Left ventricle myocardium inferior (tissue), 1 donor: Measurements from ENCODE around the gene GIMAP2. TPM values are rescaled to one million over a fixed set of nuclear protein-coding genes. Genes with fewer than 3 reads are reported as not detected.
"Not testable (repeated sequence)": the region's sequence is repeated elsewhere in the genome, so short reads cannot be mapped to it uniquely, and the experiment has no call there.

ENCODE experiments used
- DNase-seq: peaks from one replicate; pipeline ENCODE4 v3.0.0-alpha.2; 2020
- H3K27ac ChIP-seq: fragments of 200-600 bp; replicated peaks from 2 replicates; pipeline ENCODE4 v1.8.0; 2021
- H3K27me3 ChIP-seq: fragments of 200-600 bp; 2 replicates; pipeline ENCODE4 v1.8.0; 2021; ENCODE audit warnings: low read depth
- H3K36me3 ChIP-seq: fragments of 200-600 bp; 2 replicates; pipeline ENCODE4 v1.8.0; 2021
- H3K4me1 ChIP-seq: fragments of 200-600 bp; 2 replicates; pipeline ENCODE4 v1.8.0; 2021
- H3K4me3 ChIP-seq: fragments of 200-600 bp; 2 replicates; pipeline ENCODE4 v1.8.0; 2021; ENCODE audit warnings: mild to moderate bottlenecking, moderate library complexity
- H3K9me3 ChIP-seq: fragments of 200-600 bp; replicated peaks from 2 replicates; pipeline ENCODE4 v1.8.0; 2021
- intact Hi-C: fragments of 100-400 bp; cut with micrococcal nuclease; formaldehyde crosslinking; loops from one replicate; pipeline ENCODE4 v1.11.0; 2022
- total RNA-seq: library from RNA; stranded (reverse); fragmentation: NEBNext Ultra II Directional; extraction: Animal tissue kit (Norgen Biotek cat#: 25700); gene quantifications from one replicate; pipeline ENCODE4 v1.2.1, GENCODE V29; 2021
- TF ChIP-seq, protein P1 (sequence below): fragments of 200-600 bp; IDR thresholded peaks from 2 replicates; pipeline ENCODE4 v1.8.0; 2021; ENCODE audit warnings: antibody characterized with exemption, mild to moderate bottlenecking, borderline replicate concordance
- donor health status: DM: no; HTN: yes; CAD: no; lungs with severe emphysema.

The GIMAP2 gene
- total RNA-seq, 1 donor from 2014 or later = 5.0 TPM

DNA sequence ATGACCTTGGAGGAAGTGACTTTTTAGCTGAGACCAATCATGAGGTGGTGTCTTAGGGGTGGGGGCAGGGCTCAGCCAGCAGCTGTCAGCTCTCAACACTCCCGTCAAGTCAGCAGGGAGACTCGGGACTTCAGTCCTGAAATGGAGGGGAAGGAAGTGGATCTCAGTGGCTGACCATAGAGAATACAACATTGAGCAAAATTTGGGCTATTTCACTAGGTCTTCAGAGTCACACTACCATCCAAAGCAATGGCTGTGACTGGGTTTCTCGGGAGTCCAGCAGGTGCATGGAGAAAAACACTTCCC lies 36.5 kb upstream of the GIMAP2 start:
- Histone ChIP-seq H3K27me3 (no peaks in the 10 kb centered on the region), H3K4me1 (peaks cover 11% of the 10 kb centered on the region), H3K36me3 (no peaks in the 10 kb centered on the region), H3K4me3 (no peak overlapping the region), H3K9me3 (no peaks in the 10 kb centered on the region), H3K27ac (no peak overlapping the region)
- intact Hi-C loops = no loop called here
- TF ChIP-seq, protein P1, sequence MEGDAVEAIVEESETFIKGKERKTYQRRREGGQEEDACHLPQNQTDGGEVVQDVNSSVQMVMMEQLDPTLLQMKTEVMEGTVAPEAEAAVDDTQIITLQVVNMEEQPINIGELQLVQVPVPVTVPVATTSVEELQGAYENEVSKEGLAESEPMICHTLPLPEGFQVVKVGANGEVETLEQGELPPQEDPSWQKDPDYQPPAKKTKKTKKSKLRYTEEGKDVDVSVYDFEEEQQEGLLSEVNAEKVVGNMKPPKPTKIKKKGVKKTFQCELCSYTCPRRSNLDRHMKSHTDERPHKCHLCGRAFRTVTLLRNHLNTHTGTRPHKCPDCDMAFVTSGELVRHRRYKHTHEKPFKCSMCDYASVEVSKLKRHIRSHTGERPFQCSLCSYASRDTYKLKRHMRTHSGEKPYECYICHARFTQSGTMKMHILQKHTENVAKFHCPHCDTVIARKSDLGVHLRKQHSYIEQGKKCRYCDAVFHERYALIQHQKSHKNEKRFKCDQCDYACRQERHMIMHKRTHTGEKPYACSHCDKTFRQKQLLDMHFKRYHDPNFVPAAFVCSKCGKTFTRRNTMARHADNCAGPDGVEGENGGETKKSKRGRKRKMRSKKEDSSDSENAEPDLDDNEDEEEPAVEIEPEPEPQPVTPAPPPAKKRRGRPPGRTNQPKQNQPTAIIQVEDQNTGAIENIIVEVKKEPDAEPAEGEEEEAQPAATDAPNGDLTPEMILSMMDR = no peak
- no peak for DNase-seq

DNA sequence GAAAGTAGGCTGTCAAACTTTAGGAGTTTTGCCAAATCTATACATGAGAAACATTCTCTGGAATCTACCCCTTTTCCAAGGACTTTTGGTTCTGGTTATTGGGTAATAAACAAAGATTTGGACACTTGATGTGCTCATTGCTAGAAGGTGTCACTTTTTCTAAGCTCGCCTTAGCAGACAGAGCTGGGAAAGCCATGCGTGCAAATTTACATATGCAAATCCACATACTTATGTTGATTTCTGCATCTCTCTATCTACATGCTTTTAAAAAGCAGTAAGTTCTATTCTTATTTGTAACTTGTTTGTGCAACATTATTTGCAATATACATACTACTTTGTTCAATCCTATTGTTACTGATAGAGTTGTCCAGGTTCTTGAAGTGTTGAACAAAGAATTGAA lies 30.8 kb upstream of the GIMAP2 start:
- intact Hi-C loops = no loop called here
- no peak overlapping the region for H3K27ac ChIP-seq
- TF ChIP-seq, protein P1 = no peak
- no peak overlapping the region for H3K4me3 ChIP-seq
- no peaks in the 10 kb centered on the region for H3K4me1 ChIP-seq
- DNase-seq = no peak
- H3K36me3 ChIP-seq = no peaks in the 10 kb centered on the region
- H3K9me3 ChIP-seq = peaks cover 13% of the 10 kb centered on the region
- H3K27me3 ChIP-seq = no peaks in the 10 kb centered on the region

- TF ChIP-seq, protein P1 = no peak
- no peak overlapping the region for H3K27ac ChIP-seq
- no peaks in the 10 kb centered on the region for H3K27me3 ChIP-seq
- intact Hi-C loops = no loop called here
- H3K4me3 ChIP-seq = no peak overlapping the region
- no peaks in the 10 kb centered on the region for H3K4me1 ChIP-seq
- H3K9me3 ChIP-seq = peaks cover 13% of the 10 kb centered on the region
- no peaks in the 10 kb centered on the region for H3K36me3 ChIP-seq
- no peak for DNase-seq
Observed at GRCh38 chr7:150656047-150656446, 29.5 kb upstream of the GIMAP2 start.

DNA sequence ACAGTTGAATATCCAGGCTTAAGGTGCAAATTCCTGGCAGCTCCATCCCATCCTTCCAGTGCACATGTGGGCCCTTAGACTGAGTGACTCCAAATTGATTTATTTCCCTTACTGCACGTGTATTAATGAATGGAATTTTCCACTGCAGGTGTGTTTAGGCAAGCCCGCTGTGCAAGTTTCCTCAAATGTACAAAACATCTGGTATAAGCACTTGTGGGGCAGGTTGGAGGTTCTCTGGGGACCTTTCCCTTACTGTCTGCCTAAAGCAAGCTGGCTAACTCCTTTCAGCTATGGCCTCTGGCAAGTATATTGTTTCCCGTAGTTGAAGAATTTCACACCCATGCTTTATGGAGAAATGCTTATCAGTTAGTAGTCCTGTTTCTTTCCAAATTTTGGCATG lies 28.0 kb upstream of the GIMAP2 start:
- intact Hi-C loops = no loop called here
- H3K9me3 ChIP-seq = peaks cover 13% of the 10 kb centered on the region
- DNase-seq = no peak
- H3K36me3 ChIP-seq = no peaks in the 10 kb centered on the region
- H3K27ac ChIP-seq = no peak overlapping the region
- H3K27me3 ChIP-seq = no peaks in the 10 kb centered on the region
- TF ChIP-seq, protein P1 = no peak
- no peak overlapping the region for H3K4me3 ChIP-seq
- H3K4me1 ChIP-seq = no peaks in the 10 kb centered on the region

DNA sequence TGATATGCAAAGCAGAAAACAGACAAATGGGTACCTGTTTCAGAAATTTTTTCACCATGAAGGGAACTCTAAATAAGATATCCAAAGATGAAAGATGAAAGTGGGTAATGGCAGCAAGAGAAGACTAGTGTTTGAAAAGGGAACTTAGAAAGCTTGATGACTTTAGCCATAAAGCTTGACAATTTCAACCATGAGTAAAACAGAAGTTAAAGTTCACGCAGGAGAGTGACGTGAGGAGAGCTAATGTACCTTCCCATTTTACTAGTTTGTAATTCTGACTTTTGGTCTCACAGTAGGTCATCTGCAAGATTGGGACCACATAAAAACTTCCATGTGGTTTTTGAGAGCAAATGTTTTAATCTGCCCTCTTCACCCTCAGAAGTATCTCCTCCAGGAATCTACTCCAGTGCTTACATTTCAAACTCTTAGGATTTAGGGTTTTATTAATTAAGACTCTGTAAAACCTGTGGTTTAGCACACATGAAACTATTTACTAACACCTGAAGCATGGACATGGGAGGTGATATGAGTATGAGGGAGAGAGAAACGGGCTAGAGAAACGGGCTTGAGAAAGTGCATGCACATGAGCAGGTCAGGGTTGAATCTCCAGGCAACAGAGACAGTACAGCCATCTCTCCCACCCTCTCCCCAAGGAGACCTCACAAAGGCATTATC lies 24.4 kb upstream of the GIMAP2 start:
- Histone ChIP-seq H3K27ac (no peak overlapping the region), H3K9me3 (peaks cover 13% of the 10 kb centered on the region), H3K4me1 (no peaks in the 10 kb centered on the region), H3K4me3 (no peak overlapping the region), H3K36me3 (no peaks in the 10 kb centered on the region), H3K27me3 (no peaks in the 10 kb centered on the region)
- TF ChIP-seq, protein P1 = no peak
- intact Hi-C loops = no loop called here
- no peak for DNase-seq

DNA sequence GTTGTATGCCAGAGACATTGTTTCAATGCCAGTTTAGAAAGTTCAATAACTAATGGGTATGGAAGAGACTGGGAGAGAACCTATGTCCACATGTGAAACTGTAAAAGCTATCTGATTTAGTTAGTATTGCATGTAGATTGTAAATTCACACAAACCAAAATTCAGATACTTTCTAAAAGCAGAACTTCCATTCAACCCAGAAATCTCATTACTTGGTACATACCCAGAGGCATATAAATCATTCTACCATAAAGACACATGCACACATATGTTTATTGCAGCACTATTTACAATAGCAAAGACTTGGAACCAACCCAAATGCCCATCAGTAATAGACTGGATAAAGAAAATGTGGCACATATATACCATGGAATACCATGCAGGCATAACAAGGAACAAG lies 22.7 kb upstream of the GIMAP2 start:
- H3K27ac ChIP-seq, H3K4me1 ChIP-seq, H3K9me3 ChIP-seq, H3K36me3 ChIP-seq, H3K27me3 ChIP-seq, intact Hi-C loops, DNase-seq, H3K4me3 ChIP-seq: not testable (repeated sequence)
